GM19239 (cell line): ENCODE results near the gene TMCC3.
A peak's percentile ranks its signal among the peaks of the same experiment; 100 is the strongest.
"Not testable (repeated sequence)": the region's sequence is repeated elsewhere in the genome, so short reads cannot be mapped to it uniquely, and the experiment has no call there.

ENCODE experiments used
- DNase-seq: peaks from one replicate; pipeline ENCODE4 v3.0.0; 2011; ENCODE audit warnings: low spot score; ENCODE audit not compliant: insufficient read length
- FAIRE-seq: peaks from 2 replicates; lab custom pipeline; 2011; peaks lifted over from hg19 to GRCh38; lab: Jason Lieb, UNC

Gene TMCC3

GRCh38 chr12:94582591-94582990 is 67.8 kb downstream of the TMCC3 start:
- FAIRE-seq = no peak
- no peak for DNase-seq

GRCh38 chr12:94575645-94576403 is 74.5 kb downstream of the TMCC3 start:
- FAIRE-seq (no peak), DNase-seq (no peak)

GRCh38 chr12:94575024-94575423 is 75.3 kb downstream of the TMCC3 start:
- DNase-seq (no peak), FAIRE-seq (no peak)

- DNase-seq (no peak), FAIRE-seq (no peak)
These were observed 78.8 kb downstream of the TMCC3 start for GRCh38 chr12:94571556-94571955.

GRCh38 chr12:94570161-94570560 is 80.2 kb downstream of the TMCC3 start:
- FAIRE-seq (no peak), DNase-seq (no peak)

- no peak for DNase-seq
- FAIRE-seq = no peak
These were observed 82.6 kb downstream of the TMCC3 start for GRCh38 chr12:94567761-94568160.

GRCh38 chr12:94566345-94566744 is 84.0 kb downstream of the TMCC3 start:
- DNase-seq = no peak

GRCh38 chr12:94565683-94566082 is 84.7 kb downstream of the TMCC3 start:
- FAIRE-seq (no peak), DNase-seq (no peak)

More at GRCh38 chr12:94566345-94566744, 84.0 kb downstream of the TMCC3 start:
- peak; percentile 26 for FAIRE-seq

- DNase-seq (no peak), FAIRE-seq (peak; percentile 11)
These were observed 87.1 kb downstream of the TMCC3 start for GRCh38 chr12:94563286-94563685.

- DNase-seq = peak; percentile 38
- FAIRE-seq = peak; percentile 99
These were observed 88.4 kb downstream of the TMCC3 start for GRCh38 chr12:94561943-94562411.

GRCh38 chr12:94560431-94561221 is 89.7 kb downstream of the TMCC3 start:
- DNase-seq (peak; percentile 40), FAIRE-seq (peak; percentile 88)

- FAIRE-seq (no peak), DNase-seq (no peak)
These were observed 91.7 kb downstream of the TMCC3 start for GRCh38 chr12:94558612-94559011.

- DNase-seq (no peak), FAIRE-seq (no peak)
These were observed 92.5 kb downstream of the TMCC3 start for GRCh38 chr12:94557746-94558295.

- no peak for FAIRE-seq
- no peak for DNase-seq
These were observed 94.7 kb downstream of the TMCC3 start for GRCh38 chr12:94555687-94556086.

- FAIRE-seq = no peak
- no peak for DNase-seq
These were observed 96.5 kb downstream of the TMCC3 start for GRCh38 chr12:94553875-94554274.

- no peak for FAIRE-seq
These were observed 97.2 kb downstream of the TMCC3 start for GRCh38 chr12:94553130-94553519.

GRCh38 chr12:94551810-94552209 is 98.5 kb downstream of the TMCC3 start:
- DNase-seq (no peak), FAIRE-seq (no peak)

More at GRCh38 chr12:94553130-94553519, 97.2 kb downstream of the TMCC3 start:
- DNase-seq = no peak

GRCh38 chr12:94550964-94551363 is 99.4 kb downstream of the TMCC3 start:
- DNase-seq = no peak

GRCh38 chr12:94548833-94549232 is 101.5 kb downstream of the TMCC3 start:
- not testable (repeated sequence) for FAIRE-seq, DNase-seq

More at GRCh38 chr12:94550964-94551363, 99.4 kb downstream of the TMCC3 start:
- no peak for FAIRE-seq

- DNase-seq (peak; percentile 50), FAIRE-seq (peak; percentile 61)
These were observed 104.2 kb downstream of the TMCC3 start for GRCh38 chr12:94545935-94546771.
